Motor neuron (in vitro differentiated cells): ENCODE results near the gene TBC1D17. TPM values are rescaled to one million over a fixed set of nuclear protein-coding genes. Genes with fewer than 3 reads are reported as not detected.

Experiments
- total RNA-seq, 8 experiments: library from RNA; unstranded; fragments of 300-600 nt; gene quantifications; 2 replicates each; pipeline versions ENCODE4 v1.2.3 to v1.2.4, GENCODE V29; 2022

The TBC1D17 gene
- total RNA-seq, 8 experiments from 2014 or later: 14.3 to 31.0 (median 19.8) TPM

Other genes with a start within 250 kb of the TBC1D17 start
- 10 to 100 TPM in 4 of 8 experiments, 1 to 10 TPM in 2, under 1 TPM in 2; 0.79 to 35.2 (median 7.5) TPM for gene RRAS, start 237.6 kb upstream of the TBC1D17 start, total RNA-seq
- 10 to 100 TPM; 10.1 to 33.0 (median 20.1) TPM for gene SCAF1, start 235.5 kb upstream of the TBC1D17 start, total RNA-seq
- 100 to 1,000 TPM in 1 of 8 experiments, 10 to 100 TPM in 7; 40.8 to 110 (median 53.4) TPM for gene IRF3, start 211.8 kb upstream of the TBC1D17 start, total RNA-seq
- gene BCL2L12, start 211.8 kb upstream of the TBC1D17 start, total RNA-seq: 10 to 100 TPM in 3 of 8 experiments, 1 to 10 TPM in 5; 5.3 to 34.6 (median 8.2) TPM
- 100 to 1,000 TPM; 190 to 369 (median 229) TPM for gene PRMT1, start 200.4 kb upstream of the TBC1D17 start, total RNA-seq
- 1 to 10 TPM in 7 of 8 experiments, under 1 TPM in 1; 0.66 to 5.2 (median 2.1) TPM for gene ADM5, start 188.1 kb upstream of the TBC1D17 start, total RNA-seq
- gene CPT1C, start 186.6 kb upstream of the TBC1D17 start, total RNA-seq: 10 to 100 TPM in 6 of 8 experiments, 1 to 10 TPM in 2; 4.7 to 65.7 (median 36.3) TPM
- 1 to 10 TPM in 1 of 8 experiments, under 1 TPM in 2, not detected in 5; 0.19 to 1.6 (median 0.70) TPM for gene TSKS, start 114.4 kb upstream of the TBC1D17 start, total RNA-seq
- gene AP2A1, start 110.7 kb upstream of the TBC1D17 start, total RNA-seq: 10 to 100 TPM; 58.6 to 76.4 (median 71.7) TPM
- 10 to 100 TPM in 7 of 8 experiments, 1 to 10 TPM in 1; 9.9 to 27.1 (median 16.2) TPM for gene FUZ, start 64.4 kb upstream of the TBC1D17 start, total RNA-seq
- 10 to 100 TPM; 16.4 to 38.0 (median 24.5) TPM for gene MED25, start 59.4 kb upstream of the TBC1D17 start, total RNA-seq
- gene PTOV1, start 26.5 kb upstream of the TBC1D17 start, total RNA-seq: 100 to 1,000 TPM in 7 of 8 experiments, 10 to 100 TPM in 1; 60.1 to 215 (median 135) TPM
- 10 to 100 TPM; 22.8 to 85.2 (median 29.9) TPM for gene PNKP, start 10.1 kb upstream of the TBC1D17 start, total RNA-seq
- 10 to 100 TPM in 7 of 8 experiments, 1 to 10 TPM in 1; 8.2 to 59.3 (median 18.3) TPM for gene AKT1S1, start 347 bp upstream of the TBC1D17 start, total RNA-seq
- gene IL4I1, start 19.2 kb downstream of the TBC1D17 start, total RNA-seq: under 1 TPM; 0.21 to 0.99 (median 0.35) TPM
- gene ATF5, start 51.5 kb downstream of the TBC1D17 start, total RNA-seq: 100 to 1,000 TPM in 2 of 8 experiments, 10 to 100 TPM in 6; 16.7 to 141 (median 52.8) TPM
- 10 to 100 TPM; 26.2 to 67.4 (median 31.6) TPM for gene NUP62, start 51.8 kb downstream of the TBC1D17 start, total RNA-seq
- gene SIGLEC11, start 83.5 kb downstream of the TBC1D17 start, total RNA-seq: under 1 TPM in 3 of 8 experiments, not detected in 5; 0.09 to 0.13 (median 0.09) TPM
- gene VRK3, start 147.7 kb downstream of the TBC1D17 start, total RNA-seq: 10 to 100 TPM; 28.3 to 46.5 (median 34.7) TPM
- gene ZNF473, start 148.3 kb downstream of the TBC1D17 start, total RNA-seq: 10 to 100 TPM in 3 of 8 experiments, 1 to 10 TPM in 5; 7.5 to 12.7 (median 8.9) TPM